AG08396 (cell line): ENCODE measurements around the gene RNF112.

Experiments used
- DNase-seq: peaks from one replicate; pipeline ENCODE4 v3.0.0; 2012; ENCODE audit warnings: low spot score, mixed read lengths

RNF112 gene

GRCh38 chr17:19410875-19411620 is at the start of gene RNF112:
TSS of gene RNF112 (plus strand) at chr17:19411232. CDS start at chr17:19411409, 177 bp downstream.
- DNase-seq = peak; percentile 73

- DNase-seq = no peak
Observed at GRCh38 chr17:19361326-19361725, 49.7 kb upstream of the RNF112 start.

- DNase-seq = no peak
Observed at GRCh38 chr17:19361944-19362276, 49.1 kb upstream of the RNF112 start.

DNA sequence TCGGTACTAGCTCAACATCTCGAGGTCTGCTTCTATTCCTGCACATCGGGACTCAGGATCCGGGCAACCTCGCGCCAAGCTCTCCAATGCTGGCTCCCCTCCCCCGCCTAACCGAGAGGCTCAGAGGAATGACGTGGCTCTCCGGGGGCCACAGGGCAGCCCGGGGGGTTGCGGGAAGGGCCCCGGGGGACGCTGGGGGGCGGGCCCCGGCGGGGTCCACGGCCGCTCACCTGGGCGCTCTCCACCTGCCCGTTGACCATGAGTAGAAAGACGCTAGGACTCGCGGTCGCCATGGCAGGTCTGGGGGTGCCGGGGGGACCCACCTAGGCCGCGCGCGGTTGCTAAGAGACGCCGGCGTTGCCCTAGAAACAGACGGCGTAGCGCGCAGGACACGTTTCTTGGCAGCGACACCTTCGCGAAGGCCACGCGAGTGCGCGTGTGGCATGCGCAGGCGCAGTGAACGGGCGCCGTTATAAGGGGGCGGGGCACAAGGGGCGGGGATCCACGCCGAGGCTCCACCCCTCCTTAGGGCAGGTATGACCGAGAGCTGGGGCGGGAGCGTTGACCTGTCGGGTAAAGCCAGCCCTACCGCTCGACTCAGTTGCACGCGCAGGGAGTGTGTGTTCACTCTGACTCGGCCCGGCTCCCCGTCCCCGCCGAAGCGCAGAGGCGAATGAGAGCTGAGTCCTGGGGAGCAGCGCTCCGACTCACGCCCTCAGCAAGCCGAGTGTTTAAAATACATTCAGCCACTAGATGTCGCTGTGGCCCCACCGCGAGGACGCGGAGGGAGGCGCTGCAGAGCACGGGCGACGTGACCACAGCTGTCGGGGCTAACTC is 48.5 kb upstream of the RNF112 start, which contains the start of gene B9D1:
B9D1 (minus strand) TSS at position 447 of the 837 bp plus-strand sequence; CDS start at position 293, 154 bp downstream.
- peak; percentile 99 for DNase-seq

GRCh38 chr17:19363114-19363438 is 48.0 kb upstream of the RNF112 start:
- no peak for DNase-seq

- DNase-seq = no peak
Observed at GRCh38 chr17:19363460-19364035, 47.5 kb upstream of the RNF112 start.

GRCh38 chr17:19364699-19365498 is 46.1 kb upstream of the RNF112 start:
- DNase-seq = no peak

DNA sequence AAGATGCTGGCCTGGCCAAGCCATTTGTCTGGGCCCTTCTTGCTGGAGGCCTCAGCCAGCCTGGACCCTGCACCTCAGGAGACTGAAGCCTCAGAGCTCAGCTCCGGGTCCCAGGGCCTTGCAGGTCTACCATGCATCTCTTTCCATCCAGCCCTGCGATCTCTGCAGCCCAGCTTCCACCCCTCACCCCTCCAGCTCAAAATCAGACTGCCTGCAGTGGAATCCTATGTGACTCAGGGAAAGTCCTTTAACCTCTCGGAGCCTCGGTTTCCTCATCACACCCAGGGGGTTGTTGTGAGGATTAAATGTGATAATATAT is 45.6 kb upstream of the RNF112 start:
- DNase-seq = no peak

GRCh38 chr17:19365833-19366636 is 45.0 kb upstream of the RNF112 start:
- no peak for DNase-seq

- DNase-seq = no peak
Observed at GRCh38 chr17:19366637-19366972, 44.4 kb upstream of the RNF112 start.

GRCh38 chr17:19368229-19368628 is 42.8 kb upstream of the RNF112 start:
- no peak for DNase-seq

DNA sequence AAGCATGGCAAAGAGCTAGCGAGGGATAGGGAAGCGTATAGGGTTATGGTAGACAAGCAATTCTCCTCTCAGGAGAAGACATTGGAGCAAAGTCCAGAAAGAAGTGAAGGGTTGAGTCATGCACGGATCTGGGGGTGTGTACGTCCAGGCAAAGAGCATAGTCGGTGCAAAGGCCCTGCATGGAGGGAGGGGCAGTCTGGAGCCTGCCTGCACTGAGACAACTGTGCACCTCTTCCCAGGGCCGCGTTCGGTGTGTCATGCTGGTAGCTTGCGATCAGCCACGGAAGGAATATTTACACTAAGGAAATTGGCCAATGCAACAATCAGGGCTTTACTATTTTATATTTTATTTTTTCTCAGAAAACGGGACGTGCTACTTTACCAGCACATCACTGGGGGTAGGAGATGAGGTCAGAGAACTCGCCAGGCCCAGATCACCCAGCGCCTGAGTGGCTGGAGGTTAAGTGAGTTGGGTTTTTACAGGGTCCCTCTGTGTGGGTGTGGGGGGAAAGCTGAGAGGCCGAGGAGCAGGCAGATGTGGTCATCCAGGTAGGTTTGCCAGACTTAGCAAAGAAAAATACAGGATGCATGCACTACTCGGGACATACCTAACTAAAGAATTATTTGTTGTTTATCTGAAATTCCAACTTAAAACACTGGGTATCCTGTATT is 41.8 kb upstream of the RNF112 start:
- no peak for DNase-seq

GRCh38 chr17:19369846-19370492 is 41.1 kb upstream of the RNF112 start:
- DNase-seq = no peak

DNA sequence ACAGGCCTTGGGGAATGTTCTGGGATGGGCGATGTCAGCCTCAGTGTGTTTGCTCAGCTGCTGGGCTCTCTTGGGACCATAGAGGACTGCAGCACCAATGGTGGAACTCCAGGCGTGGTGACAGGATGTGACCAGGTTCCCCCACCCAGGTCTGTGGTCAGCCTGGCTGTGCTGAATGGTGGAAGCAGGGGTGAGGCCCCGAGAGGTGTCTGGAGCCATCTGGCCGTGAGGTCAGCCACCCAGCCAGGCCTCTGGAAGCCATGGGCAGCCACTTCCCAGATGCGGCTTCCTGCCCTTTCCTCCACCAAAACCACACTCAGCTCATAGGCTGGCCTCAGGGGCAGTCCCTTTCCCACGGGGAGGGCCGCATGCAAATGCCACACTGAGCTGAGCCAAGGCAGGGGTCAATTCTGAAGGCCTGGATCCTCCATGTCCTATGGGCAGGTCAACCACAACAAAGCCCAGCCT is 40.5 kb upstream of the RNF112 start:
- DNase-seq = no peak

- DNase-seq = no peak
Observed at GRCh38 chr17:19371259-19372010, 39.6 kb upstream of the RNF112 start.

DNA sequence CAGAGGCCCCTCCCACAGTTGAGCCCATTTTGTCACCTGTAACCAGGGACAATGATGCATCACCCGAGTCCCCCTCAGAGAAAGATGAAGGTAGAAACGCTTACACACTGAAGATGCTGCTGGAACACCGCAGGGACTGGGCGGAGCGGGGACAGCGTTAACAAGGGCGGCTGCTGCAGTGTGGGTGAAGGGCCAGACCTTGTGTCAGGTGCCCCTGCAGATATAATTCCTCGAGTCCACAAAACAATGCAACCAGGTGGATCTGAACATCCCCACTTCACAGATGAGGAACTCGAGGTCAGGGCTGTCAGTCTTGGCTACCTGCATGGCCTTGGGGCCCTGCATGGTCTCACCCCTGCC is 39.0 kb upstream of the RNF112 start:
- DNase-seq = no peak

DNA sequence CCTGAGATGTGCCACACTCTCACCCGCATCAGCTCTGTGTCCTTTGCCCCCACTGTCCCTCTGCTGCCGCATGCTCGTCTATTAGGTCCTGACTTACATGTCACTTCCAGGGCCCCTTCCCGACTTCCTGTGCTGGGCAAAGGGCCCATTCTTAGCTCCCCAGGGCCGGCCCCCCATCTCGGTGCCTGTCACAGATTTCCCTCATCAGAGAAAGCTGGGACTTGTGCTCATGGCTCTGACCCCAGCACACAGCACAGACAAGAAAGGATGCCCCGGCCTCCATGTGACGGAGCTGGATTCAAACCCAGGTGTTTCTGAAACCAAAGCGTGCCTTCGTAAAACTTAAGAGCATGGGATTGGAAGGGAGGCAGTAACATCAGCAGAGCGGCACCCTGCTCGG is 38.6 kb upstream of the RNF112 start:
- no peak for DNase-seq

DNA sequence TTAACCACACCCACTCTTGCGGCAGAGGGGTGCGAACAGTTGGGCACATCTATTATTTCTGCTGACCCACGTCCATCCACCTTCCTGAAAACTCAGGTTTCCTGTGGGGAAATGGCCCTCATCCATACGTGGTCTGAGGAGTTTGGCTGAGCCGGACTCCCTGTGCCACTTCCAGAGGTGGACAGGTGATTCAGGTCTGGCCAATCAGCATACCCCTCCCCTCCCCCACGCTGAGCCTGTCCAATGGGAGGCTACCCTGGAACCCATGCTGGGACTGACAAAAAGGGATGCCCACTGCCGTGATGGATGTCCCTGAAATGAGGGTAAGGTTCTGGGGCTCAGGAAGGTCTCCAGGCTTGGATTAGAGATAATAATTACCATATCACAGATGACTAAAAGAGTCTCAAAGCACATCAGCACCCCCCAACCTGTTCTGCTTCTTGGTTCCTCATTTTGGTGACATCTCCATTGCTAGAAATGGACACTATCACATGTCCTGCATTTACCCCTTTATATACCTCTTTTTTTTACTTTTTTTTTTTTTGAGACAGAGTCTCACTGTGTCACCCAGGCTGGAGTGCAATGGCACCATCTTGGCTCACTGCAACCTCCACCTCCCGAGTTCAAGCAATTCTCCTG is 38.0 kb upstream of the RNF112 start:
- no peak for DNase-seq

GRCh38 chr17:19374136-19374535 is 36.9 kb upstream of the RNF112 start:
- no peak for DNase-seq
